BE2C (cell line): ENCODE data around the gene MC4R. TPM values are rescaled to one million over a fixed set of nuclear protein-coding genes. Genes with fewer than 3 reads are reported as not detected.
"Not testable (repeated sequence)": the region's sequence is repeated elsewhere in the genome, so short reads cannot be mapped to it uniquely, and the experiment has no call there.

ENCODE experiments used
- DNase-seq: peaks from one replicate; pipeline ENCODE4 v3.0.0-alpha.2; 2020
- H3K27me3 ChIP-seq: fragments of 250-450 bp; sonication (Bioruptor Pico); 2 replicates; pipeline ENCODE4 v1.5.1; 2020; ENCODE audit warnings: mild to moderate bottlenecking
- H3K36me3 ChIP-seq: fragments of 250-450 bp; sonication (Bioruptor Pico); 2 replicates; pipeline ENCODE4 v1.5.1; 2020; ENCODE audit warnings: mild to moderate bottlenecking
- H3K4me1 ChIP-seq: fragments of 250-450 bp; sonication (Bioruptor Pico); 2 replicates; pipeline ENCODE4 v1.5.1; 2020
- H3K4me3 ChIP-seq: 2 replicates; pipeline ENCODE4 v1.5.1; 2011; ENCODE audit warnings: low read depth, low read length
- H3K9me3 ChIP-seq: fragments of 250-450 bp; sonication (Bioruptor Pico); 2 replicates; pipeline ENCODE4 v1.5.1; 2020
- polyA plus RNA-seq: library from polyadenylated mRNA; unstranded; fragments of >200 nt; gene quantifications from one replicate; pipeline ENCODE4 v1.2.1, GENCODE V29; 2012; ENCODE audit warnings: low read depth, missing spikeins; ENCODE audit not compliant: insufficient read length, insufficient read depth
- TF ChIP-seq, protein P1 (sequence below): IDR thresholded peaks from 2 replicates; pipeline ENCODE4 v1.5.1; 2012; ENCODE audit warnings: mild to moderate bottlenecking, low read depth, low read length

The MC4R gene
- 0.51 TPM for polyA plus RNA-seq

DNA sequence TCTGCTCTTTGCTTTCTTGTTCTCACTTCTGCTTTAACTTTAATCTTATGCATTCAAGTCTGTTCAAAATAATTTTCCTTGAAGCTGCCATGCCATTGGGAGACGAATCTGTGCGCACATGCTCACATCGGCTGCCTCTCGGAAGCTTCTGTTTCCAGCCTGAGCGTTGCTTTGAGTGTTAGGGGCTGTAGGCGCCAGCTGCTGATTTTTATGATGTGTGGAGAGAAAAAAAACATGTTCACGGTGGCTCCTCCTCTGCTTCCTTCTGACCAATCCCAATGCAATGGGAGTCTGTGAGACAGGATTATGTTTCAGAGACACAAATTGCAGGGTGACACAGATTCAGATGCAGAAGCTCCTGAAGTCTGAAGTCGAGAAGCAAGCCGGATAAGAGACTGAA, at the start of gene MC4R:
MC4R (minus strand) TSS at position 180 of the 400 bp plus-strand sequence. CDS start 426 bp downstream, outside the sequence.
- Histone ChIP-seq H3K9me3 (no peaks in the 10 kb centered on the region), H3K4me1 (peaks cover 5% of the 10 kb centered on the region; the same call in 1 of the 2 replicates), H3K27me3 (no peaks in the 10 kb centered on the region), H3K4me3 (peak within 1 kb of the TSS; percentile 37), H3K36me3 (no peaks in the 10 kb centered on the region)
- TF ChIP-seq, protein P1, sequence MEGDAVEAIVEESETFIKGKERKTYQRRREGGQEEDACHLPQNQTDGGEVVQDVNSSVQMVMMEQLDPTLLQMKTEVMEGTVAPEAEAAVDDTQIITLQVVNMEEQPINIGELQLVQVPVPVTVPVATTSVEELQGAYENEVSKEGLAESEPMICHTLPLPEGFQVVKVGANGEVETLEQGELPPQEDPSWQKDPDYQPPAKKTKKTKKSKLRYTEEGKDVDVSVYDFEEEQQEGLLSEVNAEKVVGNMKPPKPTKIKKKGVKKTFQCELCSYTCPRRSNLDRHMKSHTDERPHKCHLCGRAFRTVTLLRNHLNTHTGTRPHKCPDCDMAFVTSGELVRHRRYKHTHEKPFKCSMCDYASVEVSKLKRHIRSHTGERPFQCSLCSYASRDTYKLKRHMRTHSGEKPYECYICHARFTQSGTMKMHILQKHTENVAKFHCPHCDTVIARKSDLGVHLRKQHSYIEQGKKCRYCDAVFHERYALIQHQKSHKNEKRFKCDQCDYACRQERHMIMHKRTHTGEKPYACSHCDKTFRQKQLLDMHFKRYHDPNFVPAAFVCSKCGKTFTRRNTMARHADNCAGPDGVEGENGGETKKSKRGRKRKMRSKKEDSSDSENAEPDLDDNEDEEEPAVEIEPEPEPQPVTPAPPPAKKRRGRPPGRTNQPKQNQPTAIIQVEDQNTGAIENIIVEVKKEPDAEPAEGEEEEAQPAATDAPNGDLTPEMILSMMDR = no peak
- DNase-seq = peak; percentile 68

DNA sequence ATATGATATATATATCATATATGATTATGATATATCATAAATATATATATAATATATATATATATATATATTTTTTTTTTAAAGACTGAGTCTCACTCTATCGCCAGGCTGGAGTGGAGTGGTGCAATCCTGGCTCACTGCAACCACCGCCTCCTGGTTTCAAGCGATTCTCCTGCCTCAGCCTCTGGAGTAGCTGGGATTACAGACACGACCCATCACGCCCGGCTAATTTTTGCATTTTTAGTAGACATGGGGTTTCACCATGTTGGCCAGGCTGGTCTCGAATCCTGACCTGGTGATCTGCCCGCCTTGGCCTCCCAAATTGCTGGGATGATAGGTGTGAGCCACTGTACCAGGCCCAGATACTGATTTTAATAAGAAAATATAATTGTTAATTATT, 49.7 kb upstream of the MC4R start:
- H3K9me3 ChIP-seq, H3K27me3 ChIP-seq, H3K4me1 ChIP-seq, H3K4me3 ChIP-seq, H3K36me3 ChIP-seq, DNase-seq: not testable (repeated sequence)

DNA sequence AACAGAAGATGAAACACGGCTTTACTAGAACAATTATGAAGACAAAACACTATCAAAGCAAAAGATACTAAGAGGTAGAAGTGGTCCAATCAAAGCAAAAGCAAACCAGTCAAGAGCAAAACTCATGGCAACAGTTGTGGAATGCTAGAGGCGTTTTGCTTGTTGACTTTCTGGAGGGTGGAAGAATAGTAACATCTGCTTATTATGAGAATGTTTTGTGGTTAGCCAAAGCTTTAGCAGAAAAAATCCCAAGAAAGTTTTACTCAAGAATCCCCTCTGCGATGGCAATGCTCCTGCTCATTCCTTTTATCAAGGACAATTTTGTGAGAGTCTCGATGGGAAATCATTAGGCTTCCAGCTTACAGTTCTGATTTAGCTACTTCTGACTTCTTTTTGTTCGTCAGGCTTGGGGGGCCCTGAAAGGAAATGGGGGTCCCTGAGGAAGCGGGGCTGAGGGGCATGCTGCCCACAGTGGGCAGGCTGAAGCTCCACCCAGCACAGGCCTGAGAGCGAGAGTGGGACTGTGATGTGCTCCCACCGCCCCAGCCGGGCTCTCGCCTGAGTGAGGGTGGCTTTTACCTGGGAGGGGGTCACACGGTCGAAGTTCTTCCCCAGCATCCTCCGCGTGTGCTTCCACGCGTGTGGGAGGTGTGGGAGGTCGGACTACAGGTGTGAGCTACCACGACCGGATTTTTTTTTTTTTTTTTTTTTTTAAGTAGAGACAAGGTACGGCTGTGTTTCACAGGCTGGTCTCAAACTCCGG, 49.0 kb upstream of the MC4R start:
- DNase-seq = no peak
- H3K27me3 ChIP-seq = no peaks in the 10 kb centered on the region
- H3K4me1 ChIP-seq = no peaks in the 10 kb centered on the region
- TF ChIP-seq, protein P1 = no peak
- no peaks in the 10 kb centered on the region for H3K36me3 ChIP-seq
- H3K4me3 ChIP-seq = no peak overlapping the region
- H3K9me3 ChIP-seq = no peaks in the 10 kb centered on the region

DNA sequence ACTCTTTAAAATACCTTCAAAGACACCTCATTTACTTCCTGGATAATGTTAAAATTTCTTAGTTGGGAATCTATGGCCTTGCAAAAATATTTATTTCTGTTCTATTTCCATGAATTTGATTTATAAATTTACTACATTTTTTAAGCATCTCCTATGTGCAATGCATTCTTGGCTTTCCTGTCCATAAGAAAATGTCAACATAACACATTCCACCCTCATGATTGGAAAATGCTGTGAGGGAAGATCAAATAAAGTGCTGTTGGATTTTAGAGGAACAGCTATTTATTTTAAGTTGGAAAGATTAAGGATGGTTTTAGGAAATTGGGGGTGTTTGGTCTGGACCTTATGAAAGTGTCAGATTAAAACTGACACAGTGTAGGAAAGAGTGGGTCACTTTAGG, 45.4 kb upstream of the MC4R start:
- no peak overlapping the region for H3K4me3 ChIP-seq
- DNase-seq = no peak

DNA sequence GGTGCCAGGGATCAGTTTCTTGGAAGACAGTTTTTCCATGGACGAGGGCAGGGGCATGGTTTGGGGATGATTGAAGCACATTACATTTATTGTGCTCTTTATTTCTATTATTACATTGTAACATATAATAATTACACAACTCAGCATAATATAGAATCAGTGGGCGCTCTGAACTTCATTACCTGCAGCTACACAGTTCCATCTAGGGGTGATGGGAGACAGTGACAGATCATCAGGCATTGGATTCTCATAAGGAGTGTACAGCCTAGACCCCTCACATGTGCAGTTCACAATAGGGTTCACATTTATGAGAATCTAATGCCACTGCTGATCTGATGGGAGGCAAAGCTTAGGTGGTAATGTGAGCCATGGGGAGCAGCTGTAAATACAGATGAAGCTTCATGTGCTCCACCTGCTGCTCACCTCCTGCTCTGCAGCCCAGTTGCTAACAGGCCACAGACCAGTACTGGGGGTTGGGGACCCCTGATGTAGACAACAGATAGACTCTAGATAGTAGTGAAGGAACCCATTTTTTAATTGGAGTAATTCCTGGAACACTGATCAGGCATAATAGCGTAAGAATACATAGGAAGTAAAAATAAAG, 41.5 kb upstream of the MC4R start:
- TF ChIP-seq, protein P1 = peak; percentile 66
- Histone ChIP-seq H3K4me1 (peaks cover 6% of the 10 kb centered on the region), H3K4me3 (no peak overlapping the region), H3K36me3 (no peaks in the 10 kb centered on the region), H3K9me3 (no peaks in the 10 kb centered on the region), H3K27me3 (no peaks in the 10 kb centered on the region)
- DNase-seq = peak; percentile 45

More for the DNA sequence above, 45.4 kb upstream of the MC4R start:
- H3K36me3 ChIP-seq = no peaks in the 10 kb centered on the region
- TF ChIP-seq, protein P1 = no peak
- H3K9me3 ChIP-seq = no peaks in the 10 kb centered on the region
- no peaks in the 10 kb centered on the region for H3K27me3 ChIP-seq
- no peaks in the 10 kb centered on the region for H3K4me1 ChIP-seq

DNA sequence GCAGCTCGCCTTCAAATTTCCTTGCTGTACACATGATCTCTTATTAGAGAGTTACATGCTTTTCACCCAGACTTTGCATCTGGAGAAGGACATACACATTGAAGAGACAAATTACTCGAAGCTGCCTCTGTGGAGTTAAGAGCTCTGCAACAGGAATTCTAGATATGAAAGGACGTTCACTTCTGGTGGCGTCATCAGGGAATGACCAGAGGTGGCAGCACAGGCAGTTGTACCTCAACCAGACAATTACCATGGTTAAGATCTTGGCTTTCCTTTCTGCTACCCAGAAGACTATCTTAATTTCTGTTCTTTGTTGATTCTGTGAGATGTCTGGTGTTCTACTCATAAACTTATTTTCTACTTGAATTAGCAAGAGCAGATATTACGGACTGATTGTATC, 39.1 kb upstream of the MC4R start:
- Histone ChIP-seq H3K4me1 (peaks cover 6% of the 10 kb centered on the region), H3K4me3 (no peak overlapping the region), H3K9me3 (no peaks in the 10 kb centered on the region), H3K36me3 (no peaks in the 10 kb centered on the region), H3K27me3 (no peaks in the 10 kb centered on the region)
- peak; percentile 39 for DNase-seq
- TF ChIP-seq, protein P1 = peak; percentile 60
